GM12875 (cell line): Measurements from ENCODE around the gene SAMD4B.

Source experiments
- H3K4me3 ChIP-seq: one replicate; pipeline ENCODE4 v1.5.1; 2011; ENCODE audit warnings: low read depth, low read length, control low read depth
- TF ChIP-seq, protein P1 (sequence below): IDR thresholded peaks from 2 replicates; pipeline ENCODE4 v1.5.1; 2011; ENCODE audit warnings: low read depth, mild to moderate bottlenecking, control low read depth, inconsistent platforms, low read length, moderate library complexity, borderline replicate concordance; ENCODE audit not compliant: insufficient read depth

SAMD4B gene

DNA sequence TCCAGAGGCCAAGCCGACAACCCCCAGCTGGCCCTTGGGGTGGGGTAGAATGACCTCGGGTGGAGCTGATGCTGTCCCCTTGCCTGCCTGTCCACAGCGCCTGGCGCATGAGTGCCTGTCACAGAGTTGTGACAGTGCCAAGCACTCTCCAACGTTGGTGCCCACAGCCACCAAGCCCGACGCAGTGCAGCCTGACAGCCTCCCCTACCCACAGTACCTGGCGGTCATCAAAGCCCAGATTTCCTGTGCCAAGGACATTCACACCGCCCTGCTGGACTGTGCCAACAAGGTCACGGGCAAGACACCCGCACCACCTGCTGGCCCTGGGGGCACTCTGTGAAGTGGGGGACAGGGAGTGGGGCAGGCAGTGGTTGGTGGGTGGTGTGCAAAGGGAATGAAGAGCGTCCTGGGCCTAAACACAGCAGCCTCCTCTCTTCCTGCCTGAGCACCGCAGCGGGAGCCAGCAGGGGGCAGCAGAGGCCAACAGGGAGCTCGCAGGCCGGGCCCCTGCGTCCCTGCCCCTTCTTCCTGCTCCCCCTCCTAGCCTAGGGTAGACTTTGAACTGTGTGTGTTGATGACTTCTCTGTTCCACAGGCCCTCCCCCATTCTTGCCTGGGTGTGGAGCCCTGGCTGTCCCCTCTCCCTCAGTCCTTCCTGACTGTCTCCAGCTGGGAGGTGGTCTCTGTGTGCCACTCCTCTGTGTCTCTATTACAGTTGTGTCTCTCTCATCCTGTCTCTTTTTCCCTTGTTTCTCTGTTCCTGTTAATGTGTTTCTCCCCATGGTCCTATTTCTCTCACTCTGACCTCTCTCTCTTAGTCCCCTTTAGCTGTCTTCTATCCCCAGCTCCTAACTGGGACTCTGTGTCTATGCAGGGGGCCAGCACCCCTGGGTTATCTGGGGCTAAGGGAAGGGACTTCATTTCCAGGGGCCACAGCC, 55.4 kb downstream of the SAMD4B start:
- TF ChIP-seq, protein P1, sequence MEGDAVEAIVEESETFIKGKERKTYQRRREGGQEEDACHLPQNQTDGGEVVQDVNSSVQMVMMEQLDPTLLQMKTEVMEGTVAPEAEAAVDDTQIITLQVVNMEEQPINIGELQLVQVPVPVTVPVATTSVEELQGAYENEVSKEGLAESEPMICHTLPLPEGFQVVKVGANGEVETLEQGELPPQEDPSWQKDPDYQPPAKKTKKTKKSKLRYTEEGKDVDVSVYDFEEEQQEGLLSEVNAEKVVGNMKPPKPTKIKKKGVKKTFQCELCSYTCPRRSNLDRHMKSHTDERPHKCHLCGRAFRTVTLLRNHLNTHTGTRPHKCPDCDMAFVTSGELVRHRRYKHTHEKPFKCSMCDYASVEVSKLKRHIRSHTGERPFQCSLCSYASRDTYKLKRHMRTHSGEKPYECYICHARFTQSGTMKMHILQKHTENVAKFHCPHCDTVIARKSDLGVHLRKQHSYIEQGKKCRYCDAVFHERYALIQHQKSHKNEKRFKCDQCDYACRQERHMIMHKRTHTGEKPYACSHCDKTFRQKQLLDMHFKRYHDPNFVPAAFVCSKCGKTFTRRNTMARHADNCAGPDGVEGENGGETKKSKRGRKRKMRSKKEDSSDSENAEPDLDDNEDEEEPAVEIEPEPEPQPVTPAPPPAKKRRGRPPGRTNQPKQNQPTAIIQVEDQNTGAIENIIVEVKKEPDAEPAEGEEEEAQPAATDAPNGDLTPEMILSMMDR, result peak; percentile 100
- no peak overlapping the region for H3K4me3 ChIP-seq

DNA sequence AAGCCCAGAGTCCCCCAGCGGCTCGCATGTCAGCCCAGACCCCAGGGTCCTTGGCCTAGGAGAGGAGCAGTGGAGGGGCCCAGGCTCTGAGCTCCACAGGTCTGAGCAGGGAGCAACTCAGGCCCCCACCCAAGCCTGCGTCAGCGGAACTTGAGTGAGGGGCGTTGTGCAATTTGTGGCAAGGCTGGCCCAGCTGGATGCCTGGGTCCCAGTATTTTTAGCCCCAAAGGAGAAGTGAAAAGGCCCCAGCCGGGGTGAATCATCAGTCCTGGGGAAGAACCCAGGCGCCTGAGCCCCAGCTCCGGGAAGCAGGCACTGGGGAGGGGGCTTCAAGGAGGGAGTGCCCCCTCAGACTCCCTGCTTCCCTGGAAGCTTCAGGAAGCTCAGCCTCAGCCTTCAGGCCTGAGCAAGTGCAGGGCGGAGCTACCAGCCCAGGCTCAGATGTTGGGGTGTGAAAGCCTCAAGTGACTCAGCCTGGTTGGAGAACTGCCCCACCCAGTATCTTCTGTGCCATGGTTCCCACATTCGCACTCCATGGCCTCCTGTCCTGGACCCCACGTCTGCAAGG, 56.2 kb downstream of the SAMD4B start:
- TF ChIP-seq, protein P1, result no peak
- no peak overlapping the region for H3K4me3 ChIP-seq

DNA sequence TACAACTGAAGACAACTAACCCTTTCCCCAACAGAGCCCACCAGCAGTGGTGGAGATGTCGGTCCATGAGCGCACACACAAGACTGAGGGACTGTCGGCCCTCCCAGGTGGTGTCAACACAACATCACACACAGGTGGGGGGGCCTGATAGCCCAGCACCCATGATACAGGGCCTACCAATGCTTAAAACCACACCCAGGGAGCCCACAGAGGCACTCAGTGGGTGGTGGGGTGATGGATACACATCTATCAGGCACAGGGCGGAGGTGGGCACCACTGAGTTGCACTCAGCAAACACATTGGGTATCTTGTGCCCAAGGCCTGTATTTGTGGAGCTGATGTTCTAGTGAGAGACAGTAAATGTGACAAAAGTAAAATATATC, 57.4 kb downstream of the SAMD4B start:
- no peak overlapping the region for H3K4me3 ChIP-seq
- TF ChIP-seq, protein P1, result no peak

DNA sequence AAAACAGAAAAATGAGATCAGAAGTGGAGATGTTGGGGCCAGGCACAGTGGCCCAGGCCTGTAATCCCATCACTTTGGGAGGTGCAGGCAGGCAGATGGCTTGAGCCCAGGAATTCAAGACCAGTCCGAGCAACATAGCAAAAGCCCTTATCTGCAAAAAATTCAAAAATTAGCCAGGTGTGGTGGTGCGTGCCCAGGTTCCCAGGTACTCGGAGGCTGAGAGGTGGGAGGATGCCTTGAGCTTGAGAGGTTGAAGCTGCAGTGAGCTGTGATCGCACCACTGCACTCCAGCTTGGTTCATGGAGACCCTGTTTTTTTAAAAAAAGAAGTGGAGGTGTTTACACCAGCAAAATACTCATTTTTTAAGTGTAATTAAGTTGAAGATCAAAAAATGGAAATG, 57.8 kb downstream of the SAMD4B start:
- TF ChIP-seq, protein P1, result no peak
- H3K4me3 ChIP-seq, result no peak overlapping the region

DNA sequence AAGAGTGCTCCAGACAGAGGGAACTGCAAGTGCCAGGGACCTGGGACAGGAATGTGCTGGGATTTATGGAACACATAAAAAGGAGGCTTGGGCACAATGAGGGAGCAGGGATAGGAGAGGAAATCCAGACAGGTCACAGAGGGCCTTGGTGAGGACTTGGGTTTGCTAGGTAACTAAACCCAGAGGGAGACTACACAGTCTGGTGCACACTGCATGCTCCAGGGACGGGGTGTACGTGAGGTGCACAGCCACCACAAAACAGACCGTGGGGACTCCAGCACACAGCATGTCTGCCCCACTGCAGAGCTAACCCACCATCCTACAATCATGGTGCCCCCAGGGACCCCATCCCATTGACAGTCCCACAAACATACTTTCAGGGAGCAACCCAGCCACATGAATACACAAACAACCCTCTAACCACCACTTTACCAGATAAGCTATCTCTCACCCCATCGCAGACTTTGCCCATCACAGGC, 58.9 kb downstream of the SAMD4B start:
- H3K4me3 ChIP-seq, result no peak overlapping the region
- TF ChIP-seq, protein P1, result no peak

DNA sequence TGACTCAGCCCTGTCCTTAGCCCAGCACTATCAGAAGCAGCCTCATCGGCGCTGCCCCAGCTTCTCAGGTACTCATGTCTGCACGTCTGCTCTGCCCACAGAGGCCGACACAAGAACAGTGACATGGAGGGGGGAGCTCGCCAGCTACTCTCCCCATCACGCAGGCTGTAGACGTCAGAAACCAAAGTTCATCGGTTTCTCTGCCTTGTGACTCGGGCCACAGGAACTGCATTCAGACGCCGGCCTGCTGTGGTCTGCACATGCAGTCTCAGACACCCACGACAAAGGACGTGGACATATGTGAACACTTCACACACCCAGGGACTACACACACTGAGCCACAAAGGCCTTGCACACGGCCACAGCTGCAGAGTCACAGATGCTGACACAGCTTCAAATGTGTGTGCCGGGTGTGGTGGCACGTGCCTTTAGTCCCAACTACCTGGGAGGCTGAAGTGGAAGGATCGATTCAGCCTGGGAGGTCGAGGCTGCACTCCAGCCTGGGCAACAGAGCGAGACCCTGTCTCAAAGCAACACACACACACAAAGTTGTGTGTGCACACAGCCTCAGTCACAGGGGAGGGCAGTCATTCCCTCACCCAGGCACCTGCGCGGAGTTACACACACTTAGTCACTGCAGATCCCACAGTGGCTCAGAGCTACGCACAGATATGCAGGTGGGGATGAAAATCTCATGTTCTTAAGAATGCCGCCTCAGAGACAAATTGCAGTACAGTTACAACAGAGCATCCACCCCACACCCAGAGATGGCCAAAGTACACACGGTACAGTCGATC, 59.5 kb downstream of the SAMD4B start:
- TF ChIP-seq, protein P1, result no peak
- H3K4me3 ChIP-seq, result no peak overlapping the region
